NOMO-1 treated with dmso at 0.1 percent for 144 hours (cell line): ENCODE measurements around the gene ASCL4.
"Not testable (repeated sequence)": the region's sequence is repeated elsewhere in the genome, so short reads cannot be mapped to it uniquely, and the experiment has no call there.

Experiments
- DNase-seq: peaks from one replicate; lab custom pipeline; 2025; ENCODE audit not compliant: unreplicated experiment; lab: John Stamatoyannopoulos, UW

ASCL4 gene, protein sequence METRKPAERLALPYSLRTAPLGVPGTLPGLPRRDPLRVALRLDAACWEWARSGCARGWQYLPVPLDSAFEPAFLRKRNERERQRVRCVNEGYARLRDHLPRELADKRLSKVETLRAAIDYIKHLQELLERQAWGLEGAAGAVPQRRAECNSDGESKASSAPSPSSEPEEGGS

DNA sequence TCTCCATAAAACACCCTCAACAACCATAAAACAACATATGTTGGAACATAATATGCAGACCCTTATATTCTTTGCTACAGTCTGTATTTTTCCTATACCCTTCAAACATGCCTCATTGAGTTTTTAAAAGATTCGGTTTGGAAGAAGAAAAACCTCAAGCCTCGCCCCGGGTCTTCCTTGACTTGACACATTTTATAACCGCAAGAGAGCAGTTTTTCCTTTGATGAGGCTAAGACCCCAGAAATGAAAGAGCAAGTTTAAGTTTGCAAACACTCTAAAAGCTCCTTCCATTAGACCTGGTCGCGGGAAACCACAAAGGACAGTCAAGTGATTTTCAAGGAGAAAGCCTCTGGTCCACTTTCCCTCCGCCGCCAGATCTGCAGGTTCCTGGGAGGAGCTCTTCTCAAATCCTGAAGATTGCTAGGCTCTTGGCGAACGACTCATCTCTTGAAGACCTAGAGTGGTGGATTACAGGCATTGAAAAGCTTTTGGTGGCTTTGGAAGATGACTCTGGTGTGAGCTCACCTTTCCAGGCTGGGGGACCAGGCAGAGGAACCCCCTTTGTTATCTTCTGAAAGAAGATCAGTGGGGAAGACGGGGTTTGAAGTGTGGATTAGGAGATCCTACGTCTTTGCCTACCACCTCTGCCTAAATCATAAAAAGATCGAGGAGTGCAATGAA lies at the start of gene ASCL4:
ASCL4 (plus strand) TSS at position 356 of the 681 bp plus-strand sequence. CDS start 515 bp downstream, outside the sequence.
- no peak for DNase-seq

DNA sequence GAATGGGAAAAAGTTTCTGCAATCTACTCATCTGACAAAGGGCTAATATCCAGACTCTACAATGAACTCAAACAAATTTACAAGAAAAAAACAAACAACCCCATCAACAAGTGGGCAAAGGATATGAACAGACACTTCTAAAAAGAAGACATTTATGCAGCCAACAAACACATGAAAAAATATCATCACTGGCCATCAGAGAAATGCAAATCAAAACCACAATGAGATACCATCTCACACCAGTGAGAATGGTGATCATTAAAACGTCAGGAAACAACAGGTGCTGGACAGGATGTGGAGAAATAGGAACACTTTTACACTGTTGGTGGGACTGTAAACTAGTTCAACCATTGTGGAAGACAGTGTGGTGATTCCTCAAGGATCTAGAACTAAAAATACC lies 47.2 kb upstream of the ASCL4 start:
- DNase-seq: not testable (repeated sequence)

- not testable (repeated sequence) for DNase-seq
Observed at GRCh38 chr12:107727742-107728141, 46.8 kb upstream of the ASCL4 start.

DNA sequence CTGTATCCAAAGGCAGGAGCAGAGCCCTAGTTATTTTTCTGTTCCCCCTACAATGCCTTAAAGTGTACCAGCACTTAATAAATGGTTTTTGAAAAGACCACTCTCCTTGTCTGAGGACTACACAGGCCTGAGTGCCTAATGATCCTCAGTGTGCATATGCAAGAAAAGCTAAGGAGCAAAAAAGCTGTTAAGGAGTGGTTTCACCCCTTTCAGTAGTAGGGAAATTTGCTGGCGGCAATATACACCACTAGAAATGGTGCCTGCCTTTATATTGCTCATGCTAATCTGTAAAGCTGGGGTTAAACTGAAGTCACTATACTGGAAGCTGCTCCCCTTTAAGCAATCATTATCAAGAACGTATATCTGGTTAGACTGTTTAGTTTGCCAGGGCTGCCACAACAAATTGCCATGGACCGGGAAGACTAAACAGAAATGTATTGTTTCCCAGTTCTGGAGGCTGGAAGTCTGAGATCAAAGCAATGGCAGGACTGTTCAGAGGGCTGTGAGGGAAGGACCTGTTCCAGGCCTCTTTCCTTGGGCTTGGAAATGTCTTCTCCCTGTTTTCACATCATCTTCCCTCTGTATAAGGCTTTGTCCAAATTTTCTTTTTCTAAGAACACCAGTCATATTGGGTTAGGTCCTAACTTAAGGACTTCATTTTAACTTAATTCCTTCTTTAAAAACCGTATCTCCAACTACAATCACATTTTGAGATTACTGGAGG lies 43.7 kb upstream of the ASCL4 start:
- no peak for DNase-seq

DNA sequence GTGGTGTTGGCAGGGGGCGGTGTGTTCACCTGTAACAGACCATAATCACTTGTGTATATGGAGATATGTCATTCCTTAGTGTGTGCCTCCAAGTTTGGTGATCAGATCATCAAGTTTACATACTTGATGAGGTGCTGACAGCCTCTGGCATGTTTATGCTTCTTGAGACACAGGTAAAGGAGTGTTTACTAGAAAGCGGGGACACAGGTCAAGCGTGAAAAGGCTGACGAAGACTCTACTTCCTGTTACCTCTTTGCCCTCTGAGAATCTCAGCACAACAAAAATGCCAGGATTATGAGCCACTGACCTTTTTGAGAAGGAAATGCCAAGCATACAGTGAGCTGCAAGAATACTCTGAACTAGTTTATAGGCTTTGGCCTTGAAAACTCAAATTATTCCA lies 43.1 kb upstream of the ASCL4 start:
- no peak for DNase-seq

- no peak for DNase-seq
Observed at GRCh38 chr12:107732365-107732764, 42.1 kb upstream of the ASCL4 start.

DNA sequence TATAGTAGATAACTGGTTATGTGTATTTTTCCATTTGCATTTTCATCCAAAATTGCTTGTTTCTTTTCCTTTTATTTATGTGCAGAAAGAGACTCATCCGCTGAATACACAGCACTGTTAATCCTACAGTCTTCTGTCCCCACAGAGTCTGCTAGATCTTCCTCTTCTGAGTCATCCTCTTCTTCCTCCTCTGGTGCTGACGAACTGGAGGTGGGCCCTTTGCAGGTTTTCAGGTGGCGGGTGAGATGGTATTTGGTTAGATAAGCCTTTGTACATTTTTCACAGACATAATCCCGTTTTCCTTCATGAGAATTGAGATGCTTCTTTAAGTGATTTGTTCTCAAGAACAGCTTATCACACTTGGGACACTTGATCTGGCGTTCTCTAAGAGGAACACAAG lies 40.4 kb upstream of the ASCL4 start:
- DNase-seq: no peak

- DNase-seq: no peak
Observed at GRCh38 chr12:107735763-107736162, 38.7 kb upstream of the ASCL4 start.

- peak; percentile 20 for DNase-seq
Observed at GRCh38 chr12:107736914-107737313, 37.6 kb upstream of the ASCL4 start.

- no peak for DNase-seq
Observed at GRCh38 chr12:107748472-107748871, 26.0 kb upstream of the ASCL4 start.

DNA sequence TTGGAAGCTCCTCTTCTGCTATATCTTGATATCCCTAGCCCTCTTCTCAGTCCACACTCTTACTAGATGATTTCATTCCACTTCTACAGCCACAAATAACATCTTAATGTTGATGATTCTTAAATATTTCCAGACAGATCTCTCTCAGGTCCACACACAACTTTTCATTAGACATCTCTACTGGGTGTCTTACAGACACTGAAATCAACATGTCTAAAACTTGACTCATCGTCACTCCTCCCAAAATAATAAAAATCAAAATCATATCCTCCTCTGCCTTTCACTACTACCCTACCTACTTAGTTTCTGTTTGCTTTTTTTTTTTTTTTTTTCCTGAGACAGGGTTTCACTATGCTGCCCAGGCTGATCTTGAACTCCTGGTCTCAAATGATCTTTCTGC lies 25.4 kb upstream of the ASCL4 start:
- no peak for DNase-seq

DNA sequence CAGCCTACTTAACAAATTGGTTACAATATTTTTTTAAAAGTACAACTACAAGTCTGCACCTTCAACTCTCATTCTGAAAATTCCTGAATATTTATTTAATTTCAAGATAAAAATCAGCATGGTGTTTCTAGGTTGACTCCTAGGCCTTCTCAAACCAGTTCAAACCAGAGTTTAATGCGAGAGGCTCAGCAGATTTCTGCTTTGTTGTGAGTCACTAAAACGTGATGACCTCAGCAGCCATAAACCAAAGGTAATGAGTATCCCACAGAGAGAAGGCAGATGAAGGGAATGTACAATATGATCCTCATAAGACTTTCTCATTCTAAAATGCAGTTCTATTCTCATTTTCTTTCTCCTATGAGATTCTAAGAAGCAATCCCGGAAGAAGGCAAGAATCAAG lies 15.1 kb upstream of the ASCL4 start:
- DNase-seq: peak; percentile 19

GRCh38 chr12:107760207-107760808 lies 14.2 kb upstream of the ASCL4 start:
- peak; percentile 6 for DNase-seq

GRCh38 chr12:107760809-107761501 lies 13.5 kb upstream of the ASCL4 start, which contains the start of gene PRDM4:
Gene PRDM4, minus strand, starts transcription at chr12:107761137. Its CDS starts 622 bp downstream, at chr12:107760515.
- DNase-seq: peak; percentile 89

DNA sequence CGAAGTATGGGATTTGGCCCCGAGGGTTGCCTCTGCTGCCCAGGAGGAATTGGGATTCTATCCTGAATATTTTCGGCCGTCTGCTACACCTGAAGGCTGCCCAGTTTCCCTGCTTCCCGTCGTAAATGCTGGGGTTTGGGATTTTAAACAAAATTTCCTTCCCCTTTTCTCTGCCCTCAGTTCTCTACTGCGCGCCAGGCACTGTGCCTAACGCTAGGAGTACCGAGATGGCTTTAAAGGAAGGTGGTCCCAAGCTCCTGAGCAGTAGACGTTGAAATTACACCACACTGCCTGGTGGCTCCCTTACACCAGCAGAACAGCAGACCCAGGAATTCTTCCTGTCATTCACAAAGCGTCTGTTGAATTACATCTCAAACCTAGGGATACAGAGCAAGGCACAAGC lies 13.0 kb upstream of the ASCL4 start:
- no peak for DNase-seq

GRCh38 chr12:107762874-107763273 lies 11.6 kb upstream of the ASCL4 start:
- DNase-seq: no peak

GRCh38 chr12:107764626-107765025 lies 9.9 kb upstream of the ASCL4 start:
- DNase-seq: no peak

GRCh38 chr12:107765316-107765715 lies 9.2 kb upstream of the ASCL4 start:
- no peak for DNase-seq

- no peak for DNase-seq
Observed at GRCh38 chr12:107767466-107767865, 7.0 kb upstream of the ASCL4 start.

DNA sequence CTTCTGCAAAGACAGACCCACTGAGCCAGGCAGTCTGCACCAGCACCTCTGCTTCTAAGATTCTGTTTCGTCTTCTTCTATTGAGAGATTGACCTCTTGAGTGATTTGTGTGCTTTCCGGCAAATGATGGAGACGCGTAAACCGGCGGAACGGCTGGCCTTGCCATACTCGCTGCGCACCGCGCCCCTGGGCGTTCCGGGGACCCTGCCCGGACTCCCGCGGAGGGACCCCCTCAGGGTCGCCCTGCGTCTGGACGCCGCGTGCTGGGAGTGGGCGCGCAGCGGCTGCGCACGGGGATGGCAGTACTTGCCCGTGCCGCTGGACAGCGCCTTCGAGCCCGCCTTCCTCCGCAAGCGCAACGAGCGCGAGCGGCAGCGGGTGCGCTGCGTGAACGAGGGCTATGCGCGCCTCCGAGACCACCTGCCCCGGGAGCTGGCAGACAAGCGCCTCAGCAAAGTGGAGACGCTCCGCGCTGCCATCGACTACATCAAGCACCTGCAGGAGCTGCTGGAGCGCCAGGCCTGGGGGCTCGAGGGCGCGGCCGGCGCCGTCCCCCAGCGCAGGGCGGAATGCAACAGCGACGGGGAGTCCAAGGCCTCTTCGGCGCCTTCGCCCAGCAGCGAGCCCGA lies 703 bp downstream of the ASCL4 start:
- no peak for DNase-seq

GRCh38 chr12:107776171-107776570 lies 1.7 kb downstream of the ASCL4 start:
- no peak for DNase-seq
